CD1c-positive myeloid dendritic cell (primary cell): ENCODE results near the gene GPBP1.
A peak's percentile ranks its signal among the peaks of the same experiment; 100 is the strongest.
"Not testable (repeated sequence)": the region's sequence is repeated elsewhere in the genome, so short reads cannot be mapped to it uniquely, and the experiment has no call there.

ENCODE experiments used
- DNase-seq: peaks from one replicate; pipeline ENCODE4 v3.0.0-alpha.2; 2016; ENCODE audit errors: extremely low spot score

The GPBP1 gene, protein sequence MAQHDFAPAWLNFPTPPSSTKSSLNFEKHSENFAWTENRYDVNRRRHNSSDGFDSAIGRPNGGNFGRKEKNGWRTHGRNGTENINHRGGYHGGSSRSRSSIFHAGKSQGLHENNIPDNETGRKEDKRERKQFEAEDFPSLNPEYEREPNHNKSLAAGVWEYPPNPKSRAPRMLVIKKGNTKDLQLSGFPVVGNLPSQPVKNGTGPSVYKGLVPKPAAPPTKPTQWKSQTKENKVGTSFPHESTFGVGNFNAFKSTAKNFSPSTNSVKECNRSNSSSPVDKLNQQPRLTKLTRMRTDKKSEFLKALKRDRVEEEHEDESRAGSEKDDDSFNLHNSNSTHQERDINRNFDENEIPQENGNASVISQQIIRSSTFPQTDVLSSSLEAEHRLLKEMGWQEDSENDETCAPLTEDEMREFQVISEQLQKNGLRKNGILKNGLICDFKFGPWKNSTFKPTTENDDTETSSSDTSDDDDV

GRCh38 chr5:57173319-57174127 is at the start of gene GPBP1:
TSS of gene GPBP1 (plus strand) at chr5:57174059. CDS start at chr5:57214131, 40,072 bp downstream.
- peak; percentile 98 for DNase-seq

DNA sequence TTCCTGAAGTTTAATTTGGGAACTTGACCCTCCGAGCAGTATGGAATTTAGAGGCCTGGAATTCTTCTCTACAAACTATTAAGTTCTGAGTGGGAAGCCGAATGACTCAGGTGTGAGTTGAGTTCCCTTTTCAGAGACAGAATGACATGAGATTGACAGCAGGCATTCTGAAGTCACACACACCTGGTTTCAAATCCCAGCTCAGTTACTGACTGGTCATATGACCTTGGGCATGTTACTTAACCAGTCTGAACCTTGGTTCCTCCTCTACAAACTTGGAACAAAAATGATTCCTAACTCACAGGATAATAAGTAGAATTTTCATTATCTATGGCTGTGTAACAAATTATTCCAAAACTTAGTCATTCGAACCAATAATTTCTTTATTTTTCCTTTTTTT is 45.5 kb upstream of the GPBP1 start:
- no peak for DNase-seq

- no peak for DNase-seq
Observed at GRCh38 chr5:57133574-57133973, 40.3 kb upstream of the GPBP1 start.

GRCh38 chr5:57137401-57137800 is 36.5 kb upstream of the GPBP1 start:
- no peak for DNase-seq

GRCh38 chr5:57152316-57152715 is 21.5 kb upstream of the GPBP1 start:
- DNase-seq, result no peak

DNA sequence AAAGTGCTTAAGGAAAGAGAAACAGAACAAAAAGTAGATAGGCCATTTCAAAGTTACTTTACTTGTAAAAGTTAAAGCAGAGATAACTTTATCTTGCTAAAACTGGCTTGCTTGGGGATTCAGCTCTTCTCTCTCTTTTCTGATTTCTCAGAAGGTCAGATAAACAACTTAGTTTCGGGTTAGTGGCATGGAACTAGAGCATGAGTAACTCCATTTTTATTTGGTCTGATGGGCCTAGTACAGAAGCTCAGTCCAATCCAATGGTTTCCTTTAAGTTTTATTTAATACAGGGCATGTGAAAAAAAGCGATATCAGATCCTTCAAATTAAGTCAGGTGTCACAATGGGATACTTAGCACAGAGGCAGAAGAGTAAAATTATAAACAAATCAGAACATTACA is 18.8 kb upstream of the GPBP1 start:
- DNase-seq, result no peak

- DNase-seq, result peak; percentile 46
Observed at GRCh38 chr5:57157131-57157530, 16.7 kb upstream of the GPBP1 start.

GRCh38 chr5:57157666-57158065 is 16.2 kb upstream of the GPBP1 start:
- DNase-seq, result no peak

- no peak for DNase-seq
Observed at GRCh38 chr5:57163553-57164006, 10.3 kb upstream of the GPBP1 start.

DNA sequence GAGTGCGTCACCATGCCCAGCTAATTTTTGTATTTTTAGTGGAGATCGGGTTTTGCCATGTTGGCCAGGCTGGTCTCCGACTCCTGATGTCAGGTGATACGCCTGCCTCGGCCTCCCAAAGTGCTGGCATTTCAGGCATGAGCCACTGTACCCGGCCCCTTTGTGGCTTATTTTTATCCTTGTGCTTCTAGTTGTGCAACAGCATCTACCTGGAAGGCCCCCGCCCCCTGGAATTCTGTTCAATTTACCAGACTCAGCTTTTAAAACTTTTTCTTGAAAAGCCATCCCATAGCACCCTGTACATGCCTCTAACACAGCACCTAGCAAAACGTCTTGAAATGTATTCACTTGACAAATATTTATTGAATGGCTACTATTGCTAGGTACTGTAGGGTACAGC is 9.7 kb upstream of the GPBP1 start:
- DNase-seq, result no peak

DNA sequence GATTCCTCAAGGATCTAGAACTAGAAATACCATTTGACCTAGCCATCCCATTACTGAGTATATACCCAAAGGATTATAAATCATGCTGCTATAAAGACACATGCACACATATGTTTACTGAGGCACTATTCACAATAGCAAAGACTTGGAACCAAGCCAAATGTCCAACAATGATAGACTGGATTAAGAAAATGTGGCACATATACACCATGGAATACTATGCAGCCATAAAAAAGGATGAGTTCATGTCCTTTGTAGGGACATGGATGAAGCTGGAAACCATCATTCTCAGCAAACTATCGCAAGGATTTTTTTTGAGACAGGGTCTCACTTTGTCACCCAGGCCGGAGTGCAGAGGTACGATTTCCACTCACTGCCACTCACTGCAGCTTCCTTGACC is 8.7 kb upstream of the GPBP1 start:
- not testable (repeated sequence) for DNase-seq

GRCh38 chr5:57166276-57166675 is 7.6 kb upstream of the GPBP1 start:
- peak; percentile 76 for DNase-seq

GRCh38 chr5:57167201-57167600 is 6.7 kb upstream of the GPBP1 start:
- DNase-seq, result no peak

DNA sequence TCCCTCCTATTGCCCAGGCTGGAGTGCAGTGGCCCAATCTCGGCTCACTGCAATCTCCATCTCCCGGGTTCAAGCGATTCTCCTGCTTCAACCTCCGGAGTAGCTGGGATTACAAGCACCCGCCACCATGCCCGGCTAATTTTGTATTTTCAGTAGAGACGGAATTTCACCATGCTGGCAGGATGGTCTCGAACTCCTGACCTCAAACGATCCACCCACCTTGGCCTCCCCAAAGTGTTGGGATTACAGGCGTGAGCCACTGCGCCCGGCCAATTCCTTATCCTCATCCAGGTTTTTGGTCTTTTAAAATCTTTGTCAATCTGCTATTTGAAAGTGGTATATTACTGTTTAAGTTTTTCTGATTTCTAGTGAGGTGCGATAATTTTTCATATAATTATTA is 3.7 kb upstream of the GPBP1 start:
- DNase-seq, result not testable (repeated sequence)

GRCh38 chr5:57171816-57172465 is 1.9 kb upstream of the GPBP1 start:
- DNase-seq, result no peak

GRCh38 chr5:57172466-57173318 is 1.2 kb upstream of the GPBP1 start:
- peak; percentile 58 for DNase-seq

GRCh38 chr5:57174128-57174889 is 450 bp downstream of the GPBP1 start:
- peak; percentile 60 for DNase-seq

GRCh38 chr5:57174890-57175510 is 1.1 kb downstream of the GPBP1 start:
- no peak for DNase-seq

GRCh38 chr5:57175551-57176309 is 1.9 kb downstream of the GPBP1 start:
- no peak for DNase-seq
